Neural cell (in vitro differentiated cells): Measurements from ENCODE around the gene ERICH6. TPM values are rescaled to one million over a fixed set of nuclear protein-coding genes. Genes with fewer than 3 reads are reported as not detected.

Experiments used
- H2AFZ ChIP-seq: fragments of 200-600, 300-800 bp; sonication (generic), shearing (Covaris generic); 2 replicates; pipeline ENCODE4 v1.6.0; 2014; ENCODE audit warnings: low read depth, mild to moderate bottlenecking, antibody characterized with exemption, low read length, moderate library complexity
- H3F3A ChIP-seq: fragments of 200-600 bp; shearing (Covaris generic); 2 replicates; pipeline ENCODE4 v1.6.1; 2016; ENCODE audit warnings: mild to moderate bottlenecking, moderate library complexity, mixed read lengths, antibody characterized with exemption, low read length; ENCODE audit not compliant: insufficient read depth, poor library complexity, severe bottlenecking
- H3K27ac ChIP-seq: fragments of 200-600, 300-800 bp; sonication (generic), shearing (Covaris generic); 2 replicates; pipeline ENCODE4 v1.5.1; 2014; ENCODE audit warnings: mild to moderate bottlenecking, low read length, moderate library complexity
- H3K27me3 ChIP-seq: fragments of 300-800, 200-600 bp; sonication (generic), shearing (Covaris generic); 2 replicates; pipeline ENCODE4 v1.6.0; 2014; ENCODE audit warnings: mild to moderate bottlenecking, low read depth, low read length, moderate library complexity; ENCODE audit not compliant: insufficient read depth
- H3K36me3 ChIP-seq: fragments of 300-800, 200-600 bp; sonication (generic), shearing (Covaris generic); 2 replicates; pipeline ENCODE4 v1.5.1; 2014; ENCODE audit warnings: mild to moderate bottlenecking, antibody characterized with exemption, low read length, moderate library complexity; ENCODE audit not compliant: insufficient read depth
- H3K4me2 ChIP-seq: fragments of 300-800, 200-600 bp; sonication (generic), shearing (Covaris generic); 2 replicates; pipeline ENCODE4 v1.6.0; 2014; ENCODE audit warnings: mild to moderate bottlenecking, low read length
- H3K4me3 ChIP-seq: fragments of 300-800, 200-600 bp; sonication (generic), shearing (Covaris generic); 2 replicates; pipeline ENCODE4 v1.5.1; 2014; ENCODE audit warnings: mild to moderate bottlenecking, low read length, moderate library complexity
- H3K79me2 ChIP-seq: fragments of 200-600 bp; shearing (Covaris generic); replicated peaks from 2 replicates; pipeline ENCODE4 v1.6.0; 2014; ENCODE audit warnings: mild to moderate bottlenecking, low read length, moderate library complexity; ENCODE audit not compliant: insufficient read depth
- H3K9ac ChIP-seq: fragments of 300-800, 200-600 bp; sonication (generic), shearing (Covaris generic); 2 replicates; pipeline ENCODE4 v1.6.1; 2016; ENCODE audit warnings: mild to moderate bottlenecking, low read length, mixed read lengths
- H3K9me2 ChIP-seq: fragments of 200-600 bp; shearing (Covaris generic); 2 replicates; pipeline ENCODE4 v1.6.1; 2016; ENCODE audit warnings: mild to moderate bottlenecking, low read length, mixed read lengths; ENCODE audit not compliant: insufficient read depth
- H3K9me3 ChIP-seq: fragments of 200-600, 300-800 bp; sonication (generic), shearing (Covaris generic); 2 replicates; pipeline ENCODE4 v1.6.1; 2016; ENCODE audit warnings: mild to moderate bottlenecking, mixed run types, low read length, moderate library complexity, mixed read lengths
- H4K20me1 ChIP-seq: fragments of 200-600 bp; shearing (Covaris generic); 2 replicates; pipeline ENCODE4 v1.6.1; 2016; ENCODE audit warnings: mild to moderate bottlenecking, mixed run types; ENCODE audit not compliant: insufficient read depth
- CTCF ChIP-seq: fragments of 450-650 bp; IDR thresholded peaks from 2 replicates; pipeline ENCODE4 v1.5.1; 2014; ENCODE audit warnings: antibody characterized with exemption, mild to moderate bottlenecking, moderate library complexity; ENCODE audit not compliant: poor library complexity, severe bottlenecking
- EP300 ChIP-seq: fragments of 450-650 bp; conservative IDR thresholded peaks from 2 replicates; pipeline ENCODE4 v1.6.1; 2014; ENCODE audit warnings: antibody characterized with exemption, mild to moderate bottlenecking, moderate library complexity; ENCODE audit not compliant: poor library complexity, severe bottlenecking
- EZH2 ChIP-seq: fragments of 200-600, 300-800 bp; shearing (Covaris generic), sonication (generic); IDR thresholded peaks from 2 replicates; pipeline ENCODE4 v1.6.1; 2014; ENCODE audit warnings: antibody characterized with exemption, low read length, borderline replicate concordance, mild to moderate bottlenecking; ENCODE audit not compliant: insufficient read depth, poor library complexity, severe bottlenecking
- MXI1 ChIP-seq: fragments of 450-650 bp; conservative IDR thresholded peaks from 2 replicates; pipeline ENCODE4 v1.6.1; 2014; ENCODE audit warnings: antibody characterized with exemption, mild to moderate bottlenecking; ENCODE audit not compliant: poor library complexity, severe bottlenecking
- POLR2AphosphoS5 ChIP-seq: IDR thresholded peaks from 2 replicates; pipeline ENCODE4 v1.6.1; 2012
- RAD21 ChIP-seq: fragments of 450-650 bp; conservative IDR thresholded peaks from 2 replicates; pipeline ENCODE4 v1.6.1; 2014; ENCODE audit warnings: antibody characterized with exemption, mild to moderate bottlenecking, moderate library complexity
- SMC3 ChIP-seq: fragments of 450-650 bp; conservative IDR thresholded peaks from 2 replicates; pipeline ENCODE4 v1.6.1; 2014; ENCODE audit warnings: antibody characterized with exemption, mild to moderate bottlenecking, moderate library complexity; ENCODE audit not compliant: poor library complexity
- TAF1 ChIP-seq: IDR thresholded peaks from 2 replicates; pipeline ENCODE4 v1.6.1; 2012; ENCODE audit warnings: low read depth
- polyA plus RNA-seq: library from polyadenylated mRNA; depleted of rRNA; stranded (reverse); fragments of >200 nt; gene quantifications from 2 replicates; pipeline ENCODE4 v1.2.3, GENCODE V29; 2014
- TF ChIP-seq, protein P1 (sequence below): IDR thresholded peaks from 2 replicates; pipeline ENCODE4 v1.6.1; 2012; ENCODE audit warnings: borderline replicate concordance

The ERICH6 gene
- polyA plus RNA-seq, 1 donor from 2014 or later = not detected

DNA sequence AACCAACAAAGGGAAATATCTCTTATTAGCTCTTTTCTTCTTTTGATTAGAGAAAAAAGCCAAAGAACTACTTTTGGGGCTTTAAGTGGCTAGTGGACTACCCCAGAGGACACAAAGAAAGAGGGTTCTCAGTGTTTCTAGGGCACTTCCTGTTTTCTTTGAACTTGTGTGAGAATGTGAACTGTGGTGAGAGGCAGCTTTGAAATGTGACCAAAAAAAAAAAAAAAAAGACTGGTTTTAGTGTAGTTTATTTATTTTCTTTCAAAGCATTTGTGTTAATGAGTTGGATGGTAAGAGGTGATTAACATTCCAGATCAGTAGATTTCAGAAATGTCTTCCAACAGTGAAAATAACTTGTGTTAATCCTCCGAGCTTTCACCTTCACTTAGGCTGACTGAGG lies 68.2 kb downstream of the ERICH6 start:
- Histone ChIP-seq H2AFZ (no peak overlapping the region), H3K4me2 (no peak overlapping the region), H4K20me1 (no peaks in the 10 kb centered on the region), H3K79me2 (no peaks in the 10 kb centered on the region), H3K27me3 (no peaks in the 10 kb centered on the region), H3F3A (no peaks in the 10 kb centered on the region), H3K9me2 (no peaks in the 10 kb centered on the region), H3K9me3 (no peaks in the 10 kb centered on the region), H3K36me3 (no peaks in the 10 kb centered on the region), H3K27ac (no peak overlapping the region), H3K9ac (no peak overlapping the region), H3K4me3 (no peak overlapping the region)
- TF ChIP-seq CTCF (no peak), TAF1 (no peak), RAD21 (no peak), EZH2 (no peak), POLR2AphosphoS5 (no peak), EP300 (no peak), SMC3 (no peak), MXI1 (no peak)
- TF ChIP-seq, protein P1, sequence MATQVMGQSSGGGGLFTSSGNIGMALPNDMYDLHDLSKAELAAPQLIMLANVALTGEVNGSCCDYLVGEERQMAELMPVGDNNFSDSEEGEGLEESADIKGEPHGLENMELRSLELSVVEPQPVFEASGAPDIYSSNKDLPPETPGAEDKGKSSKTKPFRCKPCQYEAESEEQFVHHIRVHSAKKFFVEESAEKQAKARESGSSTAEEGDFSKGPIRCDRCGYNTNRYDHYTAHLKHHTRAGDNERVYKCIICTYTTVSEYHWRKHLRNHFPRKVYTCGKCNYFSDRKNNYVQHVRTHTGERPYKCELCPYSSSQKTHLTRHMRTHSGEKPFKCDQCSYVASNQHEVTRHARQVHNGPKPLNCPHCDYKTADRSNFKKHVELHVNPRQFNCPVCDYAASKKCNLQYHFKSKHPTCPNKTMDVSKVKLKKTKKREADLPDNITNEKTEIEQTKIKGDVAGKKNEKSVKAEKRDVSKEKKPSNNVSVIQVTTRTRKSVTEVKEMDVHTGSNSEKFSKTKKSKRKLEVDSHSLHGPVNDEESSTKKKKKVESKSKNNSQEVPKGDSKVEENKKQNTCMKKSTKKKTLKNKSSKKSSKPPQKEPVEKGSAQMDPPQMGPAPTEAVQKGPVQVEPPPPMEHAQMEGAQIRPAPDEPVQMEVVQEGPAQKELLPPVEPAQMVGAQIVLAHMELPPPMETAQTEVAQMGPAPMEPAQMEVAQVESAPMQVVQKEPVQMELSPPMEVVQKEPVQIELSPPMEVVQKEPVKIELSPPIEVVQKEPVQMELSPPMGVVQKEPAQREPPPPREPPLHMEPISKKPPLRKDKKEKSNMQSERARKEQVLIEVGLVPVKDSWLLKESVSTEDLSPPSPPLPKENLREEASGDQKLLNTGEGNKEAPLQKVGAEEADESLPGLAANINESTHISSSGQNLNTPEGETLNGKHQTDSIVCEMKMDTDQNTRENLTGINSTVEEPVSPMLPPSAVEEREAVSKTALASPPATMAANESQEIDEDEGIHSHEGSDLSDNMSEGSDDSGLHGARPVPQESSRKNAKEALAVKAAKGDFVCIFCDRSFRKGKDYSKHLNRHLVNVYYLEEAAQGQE = no peak

- no peaks in the 10 kb centered on the region for H3K9me2 ChIP-seq
- H3K36me3 ChIP-seq = no peaks in the 10 kb centered on the region
- no peak overlapping the region for H3K27ac ChIP-seq
- H3K27me3 ChIP-seq = no peaks in the 10 kb centered on the region
- TF ChIP-seq MXI1 = no peak
- TF ChIP-seq EP300 = no peak
- TF ChIP-seq RAD21 = no peak
- TF ChIP-seq CTCF = no peak
- no peak for TF ChIP-seq POLR2AphosphoS5
- no peak for TF ChIP-seq TAF1
- H3F3A ChIP-seq = no peaks in the 10 kb centered on the region
- no peaks in the 10 kb centered on the region for H3K9me3 ChIP-seq
- H3K4me2 ChIP-seq = no peak overlapping the region
- H3K9ac ChIP-seq = no peak overlapping the region
- no peaks in the 10 kb centered on the region for H3K79me2 ChIP-seq
- H4K20me1 ChIP-seq = no peaks in the 10 kb centered on the region
- no peak overlapping the region for H3K4me3 ChIP-seq
- H2AFZ ChIP-seq = no peak overlapping the region
These were observed 68.6 kb downstream of the ERICH6 start for GRCh38 chr3:150635076-150635475.
